Measurements from ENCODE around the gene DGCR2.

DNA sequence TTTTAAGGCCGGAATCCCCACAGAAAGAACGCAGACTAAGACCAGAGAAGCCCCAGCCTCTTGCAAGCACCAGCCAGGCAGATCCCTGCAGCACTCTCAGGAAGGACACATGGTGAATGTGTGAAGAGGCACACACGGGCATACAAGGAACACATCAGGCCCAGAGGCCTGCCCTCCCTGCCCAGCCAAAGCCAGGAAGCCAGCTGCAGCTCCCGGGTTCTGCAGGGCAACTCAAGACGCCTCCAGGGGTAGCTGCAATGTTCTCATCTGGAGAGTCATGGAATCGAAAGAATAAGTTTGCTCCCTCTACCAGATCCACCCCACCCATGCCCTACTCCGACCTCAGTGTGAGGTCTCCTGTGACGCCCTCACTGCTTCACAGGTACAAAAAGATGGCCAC, 2.3 kb downstream of the DGCR2 start:
- TF ChIP-seq, protein P1, sequence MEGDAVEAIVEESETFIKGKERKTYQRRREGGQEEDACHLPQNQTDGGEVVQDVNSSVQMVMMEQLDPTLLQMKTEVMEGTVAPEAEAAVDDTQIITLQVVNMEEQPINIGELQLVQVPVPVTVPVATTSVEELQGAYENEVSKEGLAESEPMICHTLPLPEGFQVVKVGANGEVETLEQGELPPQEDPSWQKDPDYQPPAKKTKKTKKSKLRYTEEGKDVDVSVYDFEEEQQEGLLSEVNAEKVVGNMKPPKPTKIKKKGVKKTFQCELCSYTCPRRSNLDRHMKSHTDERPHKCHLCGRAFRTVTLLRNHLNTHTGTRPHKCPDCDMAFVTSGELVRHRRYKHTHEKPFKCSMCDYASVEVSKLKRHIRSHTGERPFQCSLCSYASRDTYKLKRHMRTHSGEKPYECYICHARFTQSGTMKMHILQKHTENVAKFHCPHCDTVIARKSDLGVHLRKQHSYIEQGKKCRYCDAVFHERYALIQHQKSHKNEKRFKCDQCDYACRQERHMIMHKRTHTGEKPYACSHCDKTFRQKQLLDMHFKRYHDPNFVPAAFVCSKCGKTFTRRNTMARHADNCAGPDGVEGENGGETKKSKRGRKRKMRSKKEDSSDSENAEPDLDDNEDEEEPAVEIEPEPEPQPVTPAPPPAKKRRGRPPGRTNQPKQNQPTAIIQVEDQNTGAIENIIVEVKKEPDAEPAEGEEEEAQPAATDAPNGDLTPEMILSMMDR (IDR thresholded peaks at IDR 0.05): no peak
- no peak for TF ChIP-seq POLR2AphosphoS5 (IDR thresholded peaks at IDR 0.05)
- TF ChIP-seq POLR2A (IDR thresholded peaks at IDR 0.05): no peak
